Mesendoderm (in vitro differentiated cells): ENCODE results near the gene PLA2G5. TPM values are rescaled to one million over a fixed set of nuclear protein-coding genes. Genes with fewer than 3 reads are reported as not detected.
A peak's percentile ranks its signal among the peaks of the same experiment; 100 is the strongest.
"Not testable (repeated sequence)": the region's sequence is repeated elsewhere in the genome, so short reads cannot be mapped to it uniquely, and the experiment has no call there.

Experiments used
- DNase-seq: peaks from one replicate; pipeline ENCODE4 v3.0.0; 2013
- H2AK5ac ChIP-seq: 2 replicates; pipeline ENCODE4 v1.6.1; 2013; ENCODE audit warnings: low read length, inconsistent platforms
- H2BK120ac ChIP-seq: 2 replicates; pipeline ENCODE4 v1.6.1; 2013; ENCODE audit warnings: low read depth, mild to moderate bottlenecking, low read length, moderate library complexity, mixed read lengths
- H2BK15ac ChIP-seq: replicated peaks from 2 replicates; pipeline ENCODE4 v1.6.1; 2013; ENCODE audit warnings: low read depth, mild to moderate bottlenecking, moderate library complexity
- H2BK5ac ChIP-seq: 2 replicates; pipeline ENCODE4 v1.6.1; 2013; ENCODE audit warnings: low read length, inconsistent platforms
- H3K18ac ChIP-seq: 2 replicates; pipeline ENCODE4 v1.6.1; 2013; ENCODE audit warnings: mild to moderate bottlenecking, low read length, mixed read lengths
- H3K23ac ChIP-seq: one replicate; pipeline ENCODE4 v1.6.1; 2013; ENCODE audit warnings: low read length
- H3K27ac ChIP-seq: 2 replicates; pipeline ENCODE4 v1.5.1; 2013; ENCODE audit warnings: low read depth, mild to moderate bottlenecking, inconsistent platforms, low read length, moderate library complexity
- H3K27me3 ChIP-seq: 2 replicates; pipeline ENCODE4 v1.6.1; 2013; ENCODE audit warnings: low read length, control low read depth, mild to moderate bottlenecking, inconsistent platforms; ENCODE audit not compliant: insufficient read depth, poor library complexity
- H3K36me3 ChIP-seq: 2 replicates; pipeline ENCODE4 v1.6.1; 2013; ENCODE audit warnings: low read length, inconsistent platforms; ENCODE audit not compliant: control insufficient read depth, insufficient read depth
- H3K4ac ChIP-seq: one replicate; pipeline ENCODE4 v1.6.1; 2013; ENCODE audit warnings: low read depth, mild to moderate bottlenecking, low read length, moderate library complexity
- H3K4me1 ChIP-seq: 2 replicates; pipeline ENCODE4 v1.6.1; 2013; ENCODE audit warnings: low read depth, low read length, inconsistent platforms; ENCODE audit not compliant: control insufficient read depth
- H3K4me2 ChIP-seq: 2 replicates; pipeline ENCODE4 v1.6.1; 2013; ENCODE audit warnings: low read length
- H3K4me3 ChIP-seq: 2 replicates; pipeline ENCODE4 v1.5.1; 2013; ENCODE audit warnings: mild to moderate bottlenecking, low read length
- H3K56ac ChIP-seq: one replicate; pipeline ENCODE4 v1.6.1; 2013; ENCODE audit warnings: low read length
- H3K79me1 ChIP-seq: 2 replicates; pipeline ENCODE4 v1.6.1; 2013; ENCODE audit warnings: low read length, inconsistent platforms
- H3K79me2 ChIP-seq: 2 replicates; pipeline ENCODE4 v1.6.1; 2013; ENCODE audit warnings: mild to moderate bottlenecking, low read length; ENCODE audit not compliant: control insufficient read depth, insufficient read depth
- H3K9ac ChIP-seq: 2 replicates; pipeline ENCODE4 v1.6.1; 2013; ENCODE audit warnings: low read length, inconsistent platforms
- H4K5ac ChIP-seq: one replicate; pipeline ENCODE4 v1.6.1; 2013; ENCODE audit warnings: low read length
- H4K8ac ChIP-seq: one replicate; pipeline ENCODE4 v1.6.1; 2013; ENCODE audit warnings: low read depth, mild to moderate bottlenecking, control low read depth, low read length, moderate library complexity
- WGBS: extraction: QIAGEN DNeasy Blood & Tissue Kit; methylation state at CpG from one replicate; pipeline ENCODE4 v1.1.7; 2013; ENCODE audit warnings: low lambda C conversion rate, missing lambda C conversion rate; ENCODE audit not compliant: insufficient coverage; ENCODE audit errors: extremely low coverage; 5-methylcytosine and 5-hydroxymethylcytosine counted together
- polyA plus RNA-seq, 2 experiments: library from polyadenylated mRNA; stranded (reverse); fragments of 200-250 nt; gene quantifications; one replicate each; pipeline ENCODE4 v1.2.3, GENCODE V29; 2013

The PLA2G5 gene, protein sequence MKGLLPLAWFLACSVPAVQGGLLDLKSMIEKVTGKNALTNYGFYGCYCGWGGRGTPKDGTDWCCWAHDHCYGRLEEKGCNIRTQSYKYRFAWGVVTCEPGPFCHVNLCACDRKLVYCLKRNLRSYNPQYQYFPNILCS
- 0.08 TPM for polyA plus RNA-seq (2013, experiment 1 of 2)
- 0.15 TPM for polyA plus RNA-seq (2013, experiment 2 of 2)

DNA sequence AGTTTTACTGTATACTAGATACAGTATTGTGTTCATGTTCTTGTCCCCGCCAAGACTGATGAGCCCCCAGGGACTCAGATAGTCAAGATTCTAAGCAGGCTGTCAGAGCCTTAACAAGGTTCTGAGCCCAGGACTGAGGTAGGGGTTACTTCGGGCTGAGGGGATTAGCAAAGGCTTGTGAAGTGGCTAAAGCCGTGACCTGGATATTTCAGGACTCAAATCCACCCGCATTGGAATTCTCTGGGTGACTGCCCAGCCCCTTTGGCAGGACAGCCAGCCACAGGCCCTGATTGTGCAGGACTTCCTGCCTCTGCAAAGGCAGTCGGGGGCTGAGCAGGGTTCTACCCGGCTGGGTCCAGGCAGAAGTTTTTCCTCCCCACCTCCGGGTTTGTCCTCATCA lies at the start of gene PLA2G5:
PLA2G5 (plus strand) TSS at position 321 of the 400 bp plus-strand sequence. CDS start 14,637 bp downstream, outside the sequence.
- no peak within 1 kb of the TSS for H3K4me3 ChIP-seq
- H2BK120ac ChIP-seq: no peak within 1 kb of the TSS
- H3K9ac ChIP-seq: no peak within 1 kb of the TSS
- no peaks in the 10 kb centered on the region for H3K4me1 ChIP-seq
- H3K4ac ChIP-seq: no peak within 1 kb of the TSS
- WGBS: no CpG with 5 or more reads among the region's 7 CpGs
- H3K79me1 ChIP-seq: no peaks in the 10 kb centered on the region
- H3K27ac ChIP-seq: no peak within 1 kb of the TSS
- DNase-seq: peak; percentile 16
- H4K8ac ChIP-seq: no peak within 1 kb of the TSS
- H3K79me2 ChIP-seq: no peaks in the 10 kb centered on the region
- no peak within 1 kb of the TSS for H4K5ac ChIP-seq
- H2AK5ac ChIP-seq: no peak within 1 kb of the TSS
- H2BK15ac ChIP-seq: no peak within 1 kb of the TSS
- no peak within 1 kb of the TSS for H2BK5ac ChIP-seq
- H3K27me3 ChIP-seq: no peaks in the 10 kb centered on the region
- H3K23ac ChIP-seq: no peak within 1 kb of the TSS
- no peaks in the 10 kb centered on the region for H3K36me3 ChIP-seq
- H3K18ac ChIP-seq: no peak within 1 kb of the TSS
- no peak within 1 kb of the TSS for H3K56ac ChIP-seq
- no peak within 1 kb of the TSS for H3K4me2 ChIP-seq

DNA sequence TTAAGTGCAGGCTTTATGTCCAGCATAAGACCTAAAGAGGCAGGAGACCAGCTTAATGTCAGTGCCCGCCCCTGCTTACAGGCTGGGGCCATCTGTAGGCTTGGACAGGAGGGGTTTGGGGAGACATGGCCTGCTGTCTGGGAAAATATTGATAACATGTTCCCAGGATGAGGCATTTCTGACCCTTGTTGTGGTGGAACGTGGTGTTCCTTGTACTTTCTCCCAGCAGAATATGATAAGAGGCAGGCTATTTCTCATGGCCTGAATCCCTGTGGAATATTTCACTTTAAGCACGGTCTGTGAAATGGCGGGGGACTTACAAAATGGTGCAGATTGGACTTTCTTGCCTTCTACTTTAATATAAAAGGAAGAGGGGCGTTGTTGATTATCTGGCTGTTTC lies 41.9 kb upstream of the PLA2G5 start:
- Histone ChIP-seq H3K4me3 (no peak overlapping the region), H3K27ac (no peak overlapping the region), H4K5ac (no peak overlapping the region), H3K56ac (no peak overlapping the region), H3K4me2 (no peak overlapping the region), H3K79me2 (no peaks in the 10 kb centered on the region), H3K4ac (no peak overlapping the region), H3K4me1 (no peaks in the 10 kb centered on the region), H2BK5ac (no peak overlapping the region), H2AK5ac (no peak overlapping the region), H3K27me3 (no peaks in the 10 kb centered on the region), H3K23ac (no peak overlapping the region), H2BK15ac (no peak overlapping the region), H2BK120ac (no peak overlapping the region), H3K9ac (no peak overlapping the region), H3K36me3 (no peaks in the 10 kb centered on the region), H3K79me1 (no peaks in the 10 kb centered on the region), H4K8ac (no peak overlapping the region), H3K18ac (no peak overlapping the region)
- no CpG with 5 or more reads among the region's 5 CpGs for WGBS
- DNase-seq: no peak

DNA sequence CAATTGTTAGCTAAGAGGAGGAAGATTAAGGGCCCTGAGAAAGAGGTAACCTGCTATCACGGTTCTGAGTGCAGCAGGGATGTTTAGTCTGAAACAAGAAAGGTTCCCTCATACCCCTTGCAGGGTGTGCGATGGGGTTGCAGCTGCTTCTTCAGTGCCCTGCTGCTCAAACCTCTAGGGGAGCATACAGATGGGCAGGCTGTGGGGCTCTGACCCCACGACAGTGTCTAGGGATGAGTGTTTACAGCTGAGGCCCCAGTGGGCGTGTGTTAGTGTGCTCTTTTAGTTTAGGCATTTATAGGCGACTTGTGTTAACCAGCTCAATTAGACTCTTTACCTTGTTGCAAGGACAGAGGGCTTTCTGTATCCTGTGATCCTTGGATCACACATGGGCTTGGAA lies 41.3 kb upstream of the PLA2G5 start:
- H3K27ac ChIP-seq: no peak overlapping the region

DNA sequence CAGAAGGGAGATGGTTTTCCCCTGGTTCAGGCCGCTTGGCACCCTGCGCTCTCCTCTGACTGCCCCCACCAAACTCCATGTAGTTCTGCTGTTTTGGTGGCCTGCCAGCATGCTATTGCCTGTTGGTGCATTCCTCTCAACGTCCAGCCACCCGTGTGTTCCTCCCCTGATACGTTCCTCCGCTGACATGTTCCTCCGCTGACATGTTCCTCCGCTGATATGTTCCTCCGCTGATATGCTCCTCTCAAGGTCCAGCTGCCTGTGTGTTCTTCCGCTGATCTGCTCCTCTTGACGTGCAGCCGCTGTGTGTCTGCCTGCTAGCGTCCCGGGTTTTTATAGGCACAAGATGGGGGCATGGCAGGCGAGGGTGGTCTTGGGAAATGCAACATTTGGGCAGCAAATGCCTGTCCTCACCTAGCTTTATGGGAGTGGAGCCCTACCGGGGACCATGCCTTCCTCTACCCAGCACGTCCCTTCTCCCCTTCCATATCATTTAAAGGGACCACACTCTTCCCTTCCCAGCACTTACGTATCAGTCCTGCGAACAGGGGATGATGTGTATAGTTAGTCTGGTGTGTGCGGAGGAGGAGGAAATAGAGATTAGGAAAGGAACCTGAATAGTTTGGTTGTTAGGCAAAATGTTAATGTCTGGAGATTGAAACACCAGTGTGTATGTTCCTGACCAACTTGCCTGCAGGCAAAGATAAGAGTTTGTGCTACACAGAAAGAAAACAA lies 40.6 kb upstream of the PLA2G5 start:
- no peak overlapping the region for H4K8ac ChIP-seq
- H2BK5ac ChIP-seq: no peak overlapping the region
- H2BK15ac ChIP-seq: no peak overlapping the region
- no peak for DNase-seq
- WGBS: no CpG with 5 or more reads among the region's 20 CpGs
- H3K23ac ChIP-seq: no peak overlapping the region
- H3K4ac ChIP-seq: no peak overlapping the region
- no peak overlapping the region for H3K9ac ChIP-seq
- H3K79me2 ChIP-seq: no peaks in the 10 kb centered on the region
- no peaks in the 10 kb centered on the region for H3K79me1 ChIP-seq
- no peak overlapping the region for H4K5ac ChIP-seq
- no peak overlapping the region for H3K4me3 ChIP-seq
- H3K56ac ChIP-seq: no peak overlapping the region
- no peak overlapping the region for H3K27ac ChIP-seq
- H3K36me3 ChIP-seq: no peaks in the 10 kb centered on the region
- H2AK5ac ChIP-seq: no peak overlapping the region
- no peak overlapping the region for H2BK120ac ChIP-seq
- no peaks in the 10 kb centered on the region for H3K27me3 ChIP-seq
- H3K18ac ChIP-seq: no peak overlapping the region
- no peak overlapping the region for H3K4me2 ChIP-seq
- H3K4me1 ChIP-seq: no peaks in the 10 kb centered on the region

More for the DNA sequence above, 41.3 kb upstream of the PLA2G5 start:
- H2BK15ac ChIP-seq: no peak overlapping the region
- no peak overlapping the region for H3K4me3 ChIP-seq
- H3K79me2 ChIP-seq: no peaks in the 10 kb centered on the region
- H3K18ac ChIP-seq: no peak overlapping the region
- H4K8ac ChIP-seq: no peak overlapping the region
- no peaks in the 10 kb centered on the region for H3K4me1 ChIP-seq
- no CpG with 5 or more reads among the region's 5 CpGs for WGBS
- H3K27me3 ChIP-seq: no peaks in the 10 kb centered on the region
- no peak overlapping the region for H2BK120ac ChIP-seq
- no peak overlapping the region for H3K9ac ChIP-seq
- no peak overlapping the region for H3K23ac ChIP-seq
- H3K4ac ChIP-seq: no peak overlapping the region
- H2AK5ac ChIP-seq: no peak overlapping the region
- DNase-seq: no peak
- H4K5ac ChIP-seq: no peak overlapping the region
- no peaks in the 10 kb centered on the region for H3K36me3 ChIP-seq
- H3K79me1 ChIP-seq: no peaks in the 10 kb centered on the region
- H3K56ac ChIP-seq: no peak overlapping the region
- no peak overlapping the region for H2BK5ac ChIP-seq
- no peak overlapping the region for H3K4me2 ChIP-seq

DNA sequence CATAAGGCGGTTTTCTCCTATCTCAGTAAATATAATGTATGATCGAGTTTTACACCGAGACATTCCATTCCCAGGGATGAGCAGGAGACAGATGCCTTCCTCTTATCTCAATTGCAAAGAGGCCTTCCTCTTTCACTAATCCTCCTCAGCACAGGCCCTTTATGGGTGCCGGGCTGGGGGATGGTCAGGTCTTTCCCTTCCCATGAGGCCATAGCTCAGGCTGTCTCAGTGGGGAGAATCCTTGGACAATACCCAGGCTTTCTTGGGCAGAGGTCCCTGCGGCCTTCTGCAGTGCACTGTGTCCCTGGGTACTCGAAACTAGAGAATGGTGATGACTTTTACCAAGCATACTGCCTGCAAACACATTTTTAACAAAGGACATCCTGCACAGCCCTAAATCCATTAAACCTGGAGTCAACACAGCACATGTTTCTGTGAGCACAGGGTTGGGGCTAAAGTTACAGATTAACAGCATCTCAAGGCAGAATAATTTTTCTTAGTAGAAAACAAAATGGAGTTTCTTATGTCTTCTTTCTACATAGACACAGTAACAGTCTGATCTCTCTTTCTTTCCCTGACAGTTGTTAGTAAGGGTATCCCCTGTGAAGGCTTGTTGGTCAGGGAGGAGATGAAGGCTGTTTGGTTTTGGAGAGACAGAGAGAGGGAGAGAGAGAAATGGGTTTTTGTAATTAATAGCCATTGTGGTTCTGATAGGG lies 39.4 kb upstream of the PLA2G5 start:
- H2BK120ac ChIP-seq, H4K8ac ChIP-seq, H3K4me1 ChIP-seq, H3K36me3 ChIP-seq, H3K56ac ChIP-seq, H3K4me2 ChIP-seq, H4K5ac ChIP-seq, H2BK5ac ChIP-seq, H3K4me3 ChIP-seq, H3K27me3 ChIP-seq, H3K4ac ChIP-seq, H2BK15ac ChIP-seq, H3K79me1 ChIP-seq, H3K27ac ChIP-seq, H3K9ac ChIP-seq, DNase-seq, H2AK5ac ChIP-seq, H3K79me2 ChIP-seq, H3K18ac ChIP-seq, H3K23ac ChIP-seq: not testable (repeated sequence)
- WGBS: no CpG with 5 or more reads among the region's 6 CpGs
